HG02970 (cell line): ENCODE results near the gene BSN.
"Not testable (repeated sequence)": the region's sequence is repeated elsewhere in the genome, so short reads cannot be mapped to it uniquely, and the experiment has no call there.

Experiments
- ATAC-seq: cut with Tn5 transposase; IDR thresholded peaks from one replicate; pipeline ENCODE4 v1.9.1; 2021; ENCODE audit warnings: mild to moderate bottlenecking, moderate library complexity, moderate number of reproducible peaks; ENCODE audit not compliant: unreplicated experiment, low FRiP score

Gene BSN

GRCh38 chr3:49689046-49689907 is 135.0 kb downstream of the BSN start, which contains the start of the genes MST1 and RNF123:
Gene MST1, minus strand, starts transcription at chr3:49689474. Its CDS starts 783 bp downstream, at chr3:49688691.
Gene RNF123, plus strand, starts transcription at chr3:49689557. Its CDS starts 1,609 bp downstream, at chr3:49691166.
- ATAC-seq: peak; percentile 65

GRCh38 chr3:49689908-49690624 is 135.8 kb downstream of the BSN start:
- not testable (repeated sequence) for ATAC-seq

- not testable (repeated sequence) for ATAC-seq
These were observed 136.6 kb downstream of the BSN start for GRCh38 chr3:49690856-49691255.

- ATAC-seq: not testable (repeated sequence)
These were observed 137.2 kb downstream of the BSN start for GRCh38 chr3:49691481-49691880.

- not testable (repeated sequence) for ATAC-seq
These were observed 140.3 kb downstream of the BSN start for GRCh38 chr3:49694409-49695070.

GRCh38 chr3:49695350-49696015 is 141.2 kb downstream of the BSN start:
- not testable (repeated sequence) for ATAC-seq

GRCh38 chr3:49699281-49699979 is 145.2 kb downstream of the BSN start:
- no peak for ATAC-seq

- ATAC-seq: no peak
These were observed 145.7 kb downstream of the BSN start for GRCh38 chr3:49700014-49700413.

GRCh38 chr3:49700453-49701128 is 146.3 kb downstream of the BSN start:
- no peak for ATAC-seq

GRCh38 chr3:49701388-49702077 is 147.3 kb downstream of the BSN start:
- ATAC-seq: no peak

GRCh38 chr3:49702672-49703071 is 148.4 kb downstream of the BSN start:
- no peak for ATAC-seq

GRCh38 chr3:49703443-49703927 is 149.2 kb downstream of the BSN start:
- ATAC-seq: no peak

- no peak for ATAC-seq
These were observed 149.7 kb downstream of the BSN start for GRCh38 chr3:49703956-49704355.

- ATAC-seq: no peak
These were observed 150.4 kb downstream of the BSN start for GRCh38 chr3:49704629-49705028.

- ATAC-seq: no peak
These were observed 151.2 kb downstream of the BSN start for GRCh38 chr3:49705390-49705960.

GRCh38 chr3:49706456-49707112 is 152.3 kb downstream of the BSN start:
- ATAC-seq: no peak

- no peak for ATAC-seq
These were observed 152.8 kb downstream of the BSN start for GRCh38 chr3:49707113-49707480.

- no peak for ATAC-seq
These were observed 155.6 kb downstream of the BSN start for GRCh38 chr3:49709852-49710251.
